ENCODE data around the gene MEN1.
A peak's percentile ranks its signal among the peaks of the same experiment; 100 is the strongest.
"Not testable (repeated sequence)": the region's sequence is repeated elsewhere in the genome, so short reads cannot be mapped to it uniquely, and the experiment has no call there.

MEN1 gene

GRCh38 chr11:64849598-64850356, 39.4 kb upstream of the MEN1 start:
- no peak for TF ChIP-seq CTCF (conservative IDR thresholded peaks at IDR 0.05; ENCODE audit: low read depth, low read length)
- Histone ChIP-seq H3K27ac (no peak overlapping the region), H3K4me2 (peak overlapping the region; percentile 15; the same call in 1 of the 2 replicates), H3K4me1 (ENCODE audit: low read depth, poor library complexity, severe bottlenecking) (peaks cover 81% of the 10 kb centered on the region), H3K27me3 (ENCODE audit: insufficient read depth, low read depth) (no peaks in the 10 kb centered on the region), H3K36me3 (ENCODE audit: insufficient read depth) (no peaks in the 10 kb centered on the region), H4K20me1 (ENCODE audit: insufficient read depth) (no peaks in the 10 kb centered on the region), H3K9ac (no peak overlapping the region), H2AFZ (ENCODE audit: low read depth) (no peak overlapping the region), H3K79me2 (ENCODE audit: insufficient read depth, low read depth) (no peaks in the 10 kb centered on the region), H3K4me3 (IDR thresholded peaks at IDR 0.05; ENCODE audit: insufficient read depth, low read depth, low read length) (no peak overlapping the region)

- H3K4me3 ChIP-seq (IDR thresholded peaks at IDR 0.05; ENCODE audit: insufficient read depth, low read depth, low read length), result no peak overlapping the region
- TF ChIP-seq CTCF (conservative IDR thresholded peaks at IDR 0.05; ENCODE audit: low read depth, low read length), result no peak
- no peaks in the 10 kb centered on the region for H3K36me3 ChIP-seq (ENCODE audit: insufficient read depth)
- H3K4me1 ChIP-seq (ENCODE audit: low read depth, poor library complexity, severe bottlenecking), result peaks cover 73% of the 10 kb centered on the region
- no peak overlapping the region for H3K27ac ChIP-seq
- H3K79me2 ChIP-seq (ENCODE audit: insufficient read depth, low read depth), result no peaks in the 10 kb centered on the region
- H3K27me3 ChIP-seq (ENCODE audit: insufficient read depth, low read depth), result no peaks in the 10 kb centered on the region
- no peak overlapping the region for H2AFZ ChIP-seq (ENCODE audit: low read depth)
- H3K4me2 ChIP-seq, result no peak overlapping the region
- H3K9ac ChIP-seq, result no peak overlapping the region
- no peaks in the 10 kb centered on the region for H4K20me1 ChIP-seq (ENCODE audit: insufficient read depth)
These were observed 38.7 kb upstream of the MEN1 start for GRCh38 chr11:64848826-64849597.

- no peak overlapping the region; the same call in 1 of the 2 replicates for H3K4me2 ChIP-seq
- H3K4me1 ChIP-seq (ENCODE audit: low read depth, poor library complexity, severe bottlenecking), result peaks cover 66% of the 10 kb centered on the region
- H3K4me3 ChIP-seq (IDR thresholded peaks at IDR 0.05; ENCODE audit: insufficient read depth, low read depth, low read length), result no peak overlapping the region
- no peak for TF ChIP-seq CTCF (conservative IDR thresholded peaks at IDR 0.05; ENCODE audit: low read depth, low read length)
- no peaks in the 10 kb centered on the region for H4K20me1 ChIP-seq (ENCODE audit: insufficient read depth)
- H3K36me3 ChIP-seq (ENCODE audit: insufficient read depth), result no peaks in the 10 kb centered on the region
- H2AFZ ChIP-seq (ENCODE audit: low read depth), result no peak overlapping the region
- no peak overlapping the region for H3K9ac ChIP-seq
- no peaks in the 10 kb centered on the region for H3K79me2 ChIP-seq (ENCODE audit: insufficient read depth, low read depth)
- H3K27ac ChIP-seq, result no peak overlapping the region
- no peaks in the 10 kb centered on the region for H3K27me3 ChIP-seq (ENCODE audit: insufficient read depth, low read depth)
These were observed 38.0 kb upstream of the MEN1 start for GRCh38 chr11:64848214-64848825.

GRCh38 chr11:64846998-64847666, 36.8 kb upstream of the MEN1 start:
- H3K9ac ChIP-seq, result no peak overlapping the region
- no peak overlapping the region for H3K4me2 ChIP-seq
- H3K79me2 ChIP-seq (ENCODE audit: insufficient read depth, low read depth), result no peaks in the 10 kb centered on the region
- no peak overlapping the region for H2AFZ ChIP-seq (ENCODE audit: low read depth)
- H3K27me3 ChIP-seq (ENCODE audit: insufficient read depth, low read depth), result no peaks in the 10 kb centered on the region
- H3K4me1 ChIP-seq (ENCODE audit: low read depth, poor library complexity, severe bottlenecking), result peaks cover 55% of the 10 kb centered on the region
- no peaks in the 10 kb centered on the region for H4K20me1 ChIP-seq (ENCODE audit: insufficient read depth)
- H3K36me3 ChIP-seq (ENCODE audit: insufficient read depth), result no peaks in the 10 kb centered on the region
- H3K27ac ChIP-seq, result no peak overlapping the region
- peak; percentile 90 for TF ChIP-seq CTCF (conservative IDR thresholded peaks at IDR 0.05; ENCODE audit: low read depth, low read length)
- no peak overlapping the region for H3K4me3 ChIP-seq (IDR thresholded peaks at IDR 0.05; ENCODE audit: insufficient read depth, low read depth, low read length)

GRCh38 chr11:64845776-64846129, 35.4 kb upstream of the MEN1 start:
- H3K4me1 ChIP-seq (ENCODE audit: low read depth, poor library complexity, severe bottlenecking), result peaks cover 41% of the 10 kb centered on the region
- H4K20me1 ChIP-seq (ENCODE audit: insufficient read depth); H3K27ac ChIP-seq; H3K79me2 ChIP-seq (ENCODE audit: insufficient read depth, low read depth); H3K36me3 ChIP-seq (ENCODE audit: insufficient read depth); H3K4me3 ChIP-seq (IDR thresholded peaks at IDR 0.05; ENCODE audit: insufficient read depth, low read depth, low read length); H3K4me2 ChIP-seq; H2AFZ ChIP-seq (ENCODE audit: low read depth); H3K27me3 ChIP-seq (ENCODE audit: insufficient read depth, low read depth); H3K9ac ChIP-seq: not testable (repeated sequence)
